HUES64 (cell line): ENCODE data around the gene PSMB10.
"Not testable (repeated sequence)": the region's sequence is repeated elsewhere in the genome, so short reads cannot be mapped to it uniquely, and the experiment has no call there.

Source experiments
- H3K27ac ChIP-seq: 2 replicates; pipeline ENCODE4 v1.7.0; 2013; ENCODE audit warnings: low read depth, low read length, inconsistent platforms
- H3K27me3 ChIP-seq: 2 replicates; pipeline ENCODE4 v1.6.1; 2013; ENCODE audit warnings: mild to moderate bottlenecking, low read length; ENCODE audit not compliant: insufficient read depth
- H3K36me3 ChIP-seq: 2 replicates; pipeline ENCODE4 v1.6.1; 2013; ENCODE audit warnings: mild to moderate bottlenecking, low read length; ENCODE audit not compliant: insufficient read depth
- H3K4me1 ChIP-seq: 2 replicates; pipeline ENCODE4 v1.6.1; 2013; ENCODE audit warnings: mild to moderate bottlenecking, low read length, moderate library complexity; ENCODE audit not compliant: insufficient read depth
- H3K4me3 ChIP-seq: 2 replicates; pipeline ENCODE4 v1.5.1; 2013; ENCODE audit warnings: mild to moderate bottlenecking, low read length, moderate library complexity
- H3K9ac ChIP-seq: 2 replicates; pipeline ENCODE4 v1.6.1; 2013; ENCODE audit warnings: mild to moderate bottlenecking, low read depth, low read length
- H3K9me3 ChIP-seq: 2 replicates; pipeline ENCODE4 v1.6.1; 2013; ENCODE audit warnings: low read depth, low read length; ENCODE audit not compliant: insufficient read depth
- WGBS: fragments of 150-250, 120-280 bp; methylation state at CpG from one replicate; pipeline ENCODE4 v1.1.7; 2013; ENCODE audit warnings: missing lambda C conversion rate; 5-methylcytosine and 5-hydroxymethylcytosine counted together

PSMB10 gene

DNA sequence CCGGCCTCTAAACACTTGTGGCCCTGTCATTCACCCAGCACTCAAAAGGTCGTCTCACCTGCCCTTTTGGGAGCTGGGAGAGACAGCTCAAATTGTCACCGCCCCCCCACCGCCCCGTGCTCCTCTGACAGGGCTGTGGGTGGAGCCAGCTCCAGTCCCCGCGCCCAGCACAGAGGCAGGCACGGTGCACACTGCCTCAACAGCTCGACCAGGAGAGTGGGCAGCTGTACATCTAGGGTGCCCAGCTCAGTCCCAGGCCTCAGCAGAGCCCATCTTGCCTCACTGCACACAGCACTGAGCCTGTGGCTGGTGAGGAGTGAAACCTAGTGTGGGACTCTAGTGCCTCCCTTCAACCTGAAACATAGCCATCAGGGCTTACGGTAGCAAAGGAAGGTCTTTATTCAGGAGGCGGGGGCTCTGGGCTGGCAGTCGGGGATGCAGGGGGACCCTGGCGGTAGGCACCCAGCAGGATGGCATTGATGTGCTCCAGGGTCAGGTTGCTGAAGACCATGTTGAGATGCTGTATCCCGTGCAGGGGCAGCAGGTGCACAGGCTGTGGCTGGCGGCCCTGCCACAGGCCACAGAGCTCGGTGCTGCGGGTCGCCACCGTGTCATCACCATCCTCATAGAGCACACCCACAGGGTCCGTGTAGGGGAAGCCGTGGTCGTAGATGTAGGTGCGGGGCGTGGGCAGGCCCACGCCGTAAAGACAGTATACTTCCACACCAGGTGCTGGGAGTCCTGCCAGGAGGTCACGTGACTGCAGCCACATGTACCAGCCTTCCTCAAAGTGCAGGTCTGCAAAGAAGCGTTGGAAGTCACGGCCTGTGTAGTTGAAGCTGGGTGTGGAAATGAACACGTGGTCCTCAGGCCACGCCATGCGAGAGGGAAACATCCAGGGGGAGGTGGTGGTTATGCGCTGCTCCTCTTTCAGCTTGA is 3.1 kb upstream of the PSMB10 start:
- no peak overlapping the region for H3K27ac ChIP-seq
- H3K9me3 ChIP-seq, result no peaks in the 10 kb centered on the region
- 0 out of 2 replicates have a peak, but pooled peaks cover 4% of the 10 kb centered on the region for H3K4me1 ChIP-seq
- no peaks in the 10 kb centered on the region for H3K27me3 ChIP-seq
- 93% methylated on average over 33 of the region's 33 CpGs for WGBS
- no peak overlapping the region for H3K4me3 ChIP-seq
- H3K36me3 ChIP-seq, result peaks cover 11% of the 10 kb centered on the region
- no peak overlapping the region for H3K9ac ChIP-seq

DNA sequence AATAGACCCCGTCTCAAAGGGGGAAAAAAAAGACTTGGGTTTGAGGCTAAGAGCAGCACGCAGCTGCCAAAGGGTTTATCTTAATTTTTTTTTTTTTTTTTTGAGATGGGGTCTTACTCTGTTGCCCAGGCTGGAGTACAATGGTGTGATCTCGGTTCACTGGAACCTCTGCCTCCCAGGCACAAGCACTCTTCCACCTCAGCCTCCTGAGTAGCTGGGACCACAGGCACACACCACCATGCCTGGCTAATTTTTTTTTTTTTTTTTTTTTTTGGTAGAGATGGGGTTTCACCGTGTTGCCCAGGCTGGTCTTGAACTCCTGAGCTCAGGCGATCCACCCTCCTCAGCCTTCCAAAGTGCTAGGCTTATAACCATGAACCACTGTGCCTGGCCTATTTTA is 1.1 kb upstream of the PSMB10 start:
- not testable (repeated sequence) for H3K27ac ChIP-seq, H3K36me3 ChIP-seq, H3K27me3 ChIP-seq, H3K9ac ChIP-seq, H3K9me3 ChIP-seq, H3K4me1 ChIP-seq, H3K4me3 ChIP-seq
- WGBS, result 87% methylated on average over 5 of the region's 5 CpGs

DNA sequence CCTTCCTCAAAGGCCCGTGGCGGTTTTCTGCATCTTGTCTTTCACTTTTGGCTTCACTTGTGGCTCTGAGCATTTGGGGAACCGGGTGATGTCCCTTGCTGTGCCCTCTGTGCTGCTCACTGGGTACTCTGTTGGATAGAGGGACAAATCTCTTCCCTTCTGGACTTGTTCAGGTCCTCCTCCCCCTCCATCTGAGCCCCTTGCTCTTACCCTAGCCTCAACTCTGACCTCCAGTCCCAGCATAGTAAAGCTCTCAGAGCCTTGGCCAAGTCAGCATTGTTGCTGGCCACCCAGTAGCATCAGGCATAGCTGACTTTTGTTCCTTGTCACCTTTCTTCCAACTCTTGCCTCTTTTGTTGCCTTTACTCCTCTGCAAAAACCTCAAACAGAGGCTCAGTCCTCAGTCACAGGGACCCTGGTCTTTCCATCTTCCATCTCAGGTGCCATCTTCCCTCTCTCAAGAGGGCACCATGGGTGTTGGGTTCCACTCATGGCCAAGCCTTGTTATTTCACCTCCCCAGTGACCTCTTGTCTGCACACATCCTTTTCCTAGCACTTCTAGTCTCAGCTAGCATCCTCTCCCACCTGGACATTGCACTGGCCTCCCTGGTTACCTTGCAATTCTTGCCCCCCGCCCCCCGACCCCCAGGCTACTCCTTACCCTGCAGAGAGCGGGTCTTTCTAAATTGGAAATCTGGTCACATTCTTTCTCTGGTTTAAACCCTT is 393 bp upstream of the PSMB10 start:
- Histone ChIP-seq H3K27ac (no peak overlapping the region), H3K36me3 (0 out of 2 replicates have a peak, but pooled peaks cover 6% of the 10 kb centered on the region)

DNA sequence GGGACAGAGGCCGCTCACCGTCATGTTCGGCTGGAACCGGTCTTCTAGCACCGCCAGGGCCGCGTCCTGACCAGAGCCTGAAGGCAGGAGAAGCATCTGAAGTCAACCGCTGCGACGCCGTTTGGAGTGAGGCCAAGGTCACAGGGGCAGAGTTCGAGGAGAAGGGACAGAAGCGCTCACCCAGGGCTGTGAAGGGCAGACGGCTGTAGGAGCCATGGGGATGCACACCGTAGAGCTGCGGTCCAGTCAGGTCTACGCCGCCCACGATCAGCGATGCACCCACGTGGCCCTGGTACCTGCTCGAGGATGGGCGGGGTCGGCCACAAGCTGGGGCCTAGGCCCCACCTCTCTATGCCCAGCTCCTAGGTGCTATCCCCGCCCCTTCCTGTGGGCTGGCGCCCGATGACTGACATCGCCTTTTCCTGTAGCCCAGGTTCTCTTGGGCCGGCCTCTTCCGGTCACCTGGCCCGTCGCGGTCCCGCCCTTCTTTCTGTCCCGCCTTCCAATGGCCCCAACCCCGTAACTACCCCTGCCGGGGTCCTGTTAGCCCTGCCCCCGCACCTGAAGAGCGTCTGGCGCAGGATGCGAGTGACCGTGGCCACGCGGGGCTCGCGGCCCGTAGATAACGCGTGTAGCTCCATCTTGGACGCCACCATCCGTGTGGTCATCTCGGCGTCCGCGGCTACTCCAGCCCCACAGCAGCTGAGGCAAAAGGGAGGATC is 1.1 kb downstream of the PSMB10 start:
- Histone ChIP-seq H3K4me1 (peaks cover 4% of the 10 kb centered on the region; the same call in 1 of the 2 replicates), H3K27me3 (no peaks in the 10 kb centered on the region), H3K36me3 (0 out of 2 replicates have a peak, but pooled peaks cover 6% of the 10 kb centered on the region), H3K27ac (peak overlapping the region; percentile 65), H3K9ac (peak overlapping the region; percentile 85), H3K4me3 (peak overlapping the region; percentile 87), H3K9me3 (no peaks in the 10 kb centered on the region)
- under 1% methylated on average over 55 of the region's 55 CpGs for WGBS

More for the DNA sequence above, 393 bp upstream of the PSMB10 start:
- 51% methylated on average over 6 of the region's 6 CpGs for WGBS
- peak overlapping the region; percentile 87 for H3K4me3 ChIP-seq
- H3K4me1 ChIP-seq, result peaks cover 4% of the 10 kb centered on the region; the same call in 1 of the 2 replicates
- H3K27me3 ChIP-seq, result no peaks in the 10 kb centered on the region
- H3K9me3 ChIP-seq, result no peaks in the 10 kb centered on the region
- peak overlapping the region; percentile 85 for H3K9ac ChIP-seq

DNA sequence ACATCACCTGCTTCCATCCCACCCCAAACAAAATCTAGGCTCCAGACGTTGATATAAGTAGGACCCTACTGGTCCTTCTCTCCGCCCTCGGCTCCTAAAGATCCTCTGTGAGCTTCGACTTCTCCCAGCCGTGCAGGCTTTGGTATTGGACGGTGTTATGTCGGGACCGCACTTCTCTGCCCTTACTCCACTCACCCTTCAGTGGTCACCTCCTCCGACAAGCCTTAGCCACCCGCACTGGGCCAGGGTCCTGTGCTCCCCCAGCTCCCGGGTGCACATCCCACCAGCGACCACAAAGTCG is 1.6 kb downstream of the PSMB10 start:
- 8% methylated on average over 13 of the region's 13 CpGs for WGBS
- peaks cover 7% of the 10 kb centered on the region; the same call in 1 of the 2 replicates for H3K36me3 ChIP-seq
- H3K27me3 ChIP-seq, result no peaks in the 10 kb centered on the region
- H3K9me3 ChIP-seq, result no peaks in the 10 kb centered on the region
- peak overlapping the region; percentile 87 for H3K4me3 ChIP-seq
- H3K9ac ChIP-seq, result peak overlapping the region; percentile 55
- H3K27ac ChIP-seq, result no peak overlapping the region
- H3K4me1 ChIP-seq, result peaks cover 4% of the 10 kb centered on the region; the same call in 1 of the 2 replicates

DNA sequence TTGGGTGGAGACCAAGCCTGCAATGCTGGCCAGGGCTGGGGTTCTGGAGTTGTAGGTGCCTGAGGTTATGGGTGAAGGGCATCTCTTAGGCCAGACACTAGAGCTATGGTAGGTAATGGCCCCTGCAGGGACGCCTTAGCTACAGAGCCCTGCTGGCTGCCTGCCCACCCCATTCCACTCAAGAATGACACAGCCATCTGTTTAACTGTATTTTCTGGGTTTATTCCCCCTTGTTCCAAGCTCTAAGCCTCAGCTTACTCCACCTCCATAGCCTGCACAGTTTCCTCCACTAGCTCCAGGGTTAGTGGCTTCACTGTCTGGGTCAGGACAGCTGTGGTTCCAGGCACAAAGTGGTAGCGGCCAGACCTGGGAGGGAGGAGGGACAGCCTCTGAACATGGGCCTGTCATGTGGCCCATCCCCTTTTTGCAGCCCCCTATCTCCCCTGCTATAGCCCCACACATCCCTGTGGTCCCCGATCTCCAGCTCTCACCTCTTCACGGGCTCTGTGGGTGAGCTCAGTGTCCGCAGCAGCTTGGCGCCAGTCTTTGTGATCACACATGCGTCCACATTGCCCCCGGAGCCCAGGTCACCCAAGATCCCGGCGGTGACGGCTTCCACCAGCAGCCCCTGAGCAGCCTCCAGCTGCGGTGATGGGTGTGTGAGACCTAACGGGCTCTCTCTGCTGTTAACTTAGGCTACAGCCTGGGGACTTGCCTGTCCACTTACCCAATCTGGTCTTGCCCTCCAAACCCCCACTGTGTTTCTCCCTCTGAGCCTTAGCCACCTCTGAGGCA is 2.1 kb downstream of the PSMB10 start:
- peaks cover 12% of the 10 kb centered on the region for H3K36me3 ChIP-seq
- WGBS, result 61% methylated on average over 13 of the region's 13 CpGs

DNA sequence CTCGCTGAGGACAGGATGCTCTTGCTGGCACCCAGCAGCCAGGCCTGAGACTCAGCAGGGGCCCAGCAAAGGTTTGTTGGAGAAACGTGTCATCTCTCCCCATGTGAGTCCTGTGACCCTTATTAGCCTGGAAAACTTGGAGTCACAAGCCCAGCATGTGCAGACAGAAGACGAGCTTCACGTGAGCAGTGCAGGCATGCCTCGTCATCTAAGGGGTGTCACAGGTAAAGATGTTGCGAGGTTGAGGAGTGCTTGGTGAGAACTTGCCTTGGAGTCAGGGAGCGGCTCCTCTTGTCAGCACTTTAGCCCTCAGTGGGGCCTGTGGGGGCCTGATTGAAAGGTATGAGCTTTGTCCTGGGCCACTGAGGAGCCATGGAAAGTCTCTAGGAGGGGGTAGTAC is 2.8 kb downstream of the PSMB10 start:
- Histone ChIP-seq H3K27ac (no peak overlapping the region), H3K9ac (no peak overlapping the region), H3K27me3 (no peaks in the 10 kb centered on the region), H3K4me3 (peak overlapping the region; percentile 87; the same call in 1 of the 2 replicates), H3K9me3 (no peaks in the 10 kb centered on the region), H3K4me1 (peaks cover 4% of the 10 kb centered on the region; the same call in 1 of the 2 replicates), H3K36me3 (peaks cover 13% of the 10 kb centered on the region)
- WGBS, result 92% methylated on average over 7 of the region's 7 CpGs

More for the DNA sequence above, 2.1 kb downstream of the PSMB10 start:
- peak overlapping the region; percentile 55 for H3K9ac ChIP-seq
- no peaks in the 10 kb centered on the region for H3K27me3 ChIP-seq
- H3K9me3 ChIP-seq, result no peaks in the 10 kb centered on the region
- no peak overlapping the region for H3K27ac ChIP-seq
- H3K4me3 ChIP-seq, result peak overlapping the region; percentile 87
- H3K4me1 ChIP-seq, result peaks cover 4% of the 10 kb centered on the region; the same call in 1 of the 2 replicates

DNA sequence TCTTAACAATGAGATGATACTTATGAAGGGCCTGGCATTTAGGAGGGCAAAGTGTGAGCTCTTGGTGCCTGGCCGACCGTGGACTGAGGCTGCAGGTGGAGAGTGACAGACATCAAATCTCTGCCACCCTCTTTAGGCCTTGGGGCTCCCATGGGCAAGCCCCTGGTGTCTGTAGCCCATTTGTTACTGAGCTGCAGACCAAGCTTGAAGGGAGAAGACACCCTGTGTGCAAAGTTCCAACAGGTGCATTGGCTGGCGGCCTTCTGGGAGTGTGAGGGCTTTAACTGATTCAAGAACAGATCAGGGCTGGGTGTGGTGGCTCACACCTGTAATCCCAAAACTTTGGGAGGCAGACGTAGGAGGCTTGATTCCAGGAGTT is 4.2 kb downstream of the PSMB10 start:
- Histone ChIP-seq H3K27ac (no peak overlapping the region), H3K9me3 (no peaks in the 10 kb centered on the region), H3K4me1 (peaks cover 4% of the 10 kb centered on the region; the same call in 1 of the 2 replicates), H3K27me3 (no peaks in the 10 kb centered on the region), H3K36me3 (peaks cover 16% of the 10 kb centered on the region), H3K4me3 (no peak overlapping the region), H3K9ac (no peak overlapping the region)
- 99% methylated on average over 4 of the region's 4 CpGs for WGBS

DNA sequence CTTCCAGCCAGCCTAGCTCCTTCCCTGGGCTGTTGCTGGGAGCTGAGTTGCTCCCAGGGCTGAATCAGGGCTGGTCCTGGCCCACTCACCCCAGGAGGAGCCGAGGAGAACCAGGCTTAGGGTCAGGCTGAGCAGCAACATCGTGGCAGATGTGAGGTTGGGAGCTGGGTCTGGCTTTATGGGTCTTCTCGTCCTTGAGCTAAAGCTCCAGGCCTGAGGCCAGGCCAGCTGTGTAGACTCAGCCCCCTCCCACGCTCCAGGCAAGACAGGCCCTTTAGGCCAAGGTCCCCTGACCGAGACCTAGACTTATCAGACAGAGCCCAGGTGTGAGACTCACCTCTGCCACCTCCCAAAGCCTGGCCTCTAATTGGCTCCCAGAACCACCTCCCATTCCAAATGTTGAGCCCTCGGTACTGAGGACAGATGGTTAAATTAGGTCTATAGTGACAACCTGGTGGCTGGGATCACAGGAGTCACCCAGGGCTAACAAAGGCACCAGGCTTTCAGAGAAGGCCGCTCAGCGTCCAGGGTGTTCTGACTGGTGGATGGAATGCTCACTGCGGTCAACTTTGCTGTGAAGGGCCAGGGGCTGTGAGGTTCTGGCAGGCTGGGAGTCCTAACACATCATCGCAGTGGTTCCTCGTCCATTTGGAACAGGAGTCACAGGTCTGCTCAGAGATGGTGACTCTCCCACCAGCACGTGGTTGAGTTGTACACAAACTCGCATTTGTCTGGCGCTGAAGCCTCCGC is 4.8 kb downstream of the PSMB10 start, which contains the start of gene CTRL:
Gene CTRL (minus strand): TSS at position 151 of the 750 bp plus-strand sequence. CDS start 10 bp downstream, at position 141.
- Histone ChIP-seq H3K4me3 (no peak within 1 kb of the TSS), H3K36me3 (peaks cover 18% of the 10 kb centered on the region), H3K4me1 (no peaks in the 10 kb centered on the region; the same call in 1 of the 2 replicates), H3K27ac (no peak within 1 kb of the TSS), H3K9me3 (no peaks in the 10 kb centered on the region), H3K9ac (no peak within 1 kb of the TSS), H3K27me3 (no peaks in the 10 kb centered on the region)
- WGBS, result 92% methylated on average over 15 of the region's 15 CpGs
